ENCODE data around the gene ALK.

Gene ALK

DNA sequence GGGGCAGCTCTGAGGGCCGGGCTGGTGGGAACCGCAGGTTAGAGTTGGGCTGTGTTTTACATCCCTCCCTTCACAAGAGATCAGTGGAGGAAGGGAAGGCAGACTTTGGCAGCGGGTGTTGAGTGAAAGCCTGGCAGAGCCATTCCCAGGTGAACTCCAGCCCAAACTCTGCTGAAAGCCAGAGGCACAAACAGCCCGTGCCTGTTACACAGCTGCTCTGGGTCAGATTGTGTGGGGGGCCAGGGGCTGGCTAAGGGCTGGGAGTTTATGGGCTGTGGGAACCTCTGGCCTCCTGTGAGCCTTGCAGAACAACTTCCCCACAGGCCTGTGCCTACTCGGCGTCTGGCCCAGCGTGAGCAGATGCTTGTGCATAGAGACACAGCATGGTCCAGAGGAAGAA lies 519.4 kb downstream of the ALK start:
- H3K36me3 Mint-ChIP-seq (ENCODE audit: low read depth): no peaks in the 10 kb centered on the region
- no peaks in the 10 kb centered on the region for H3K4me1 Mint-ChIP-seq (ENCODE audit: low read depth)
- H3K4me3 Mint-ChIP-seq: no peak overlapping the region
- peaks cover 2% of the 10 kb centered on the region for H3K27me3 Mint-ChIP-seq (ENCODE audit: low read depth)
- no peaks in the 10 kb centered on the region for H3K9me3 Mint-ChIP-seq
- no peak overlapping the region for H3K27ac Mint-ChIP-seq

DNA sequence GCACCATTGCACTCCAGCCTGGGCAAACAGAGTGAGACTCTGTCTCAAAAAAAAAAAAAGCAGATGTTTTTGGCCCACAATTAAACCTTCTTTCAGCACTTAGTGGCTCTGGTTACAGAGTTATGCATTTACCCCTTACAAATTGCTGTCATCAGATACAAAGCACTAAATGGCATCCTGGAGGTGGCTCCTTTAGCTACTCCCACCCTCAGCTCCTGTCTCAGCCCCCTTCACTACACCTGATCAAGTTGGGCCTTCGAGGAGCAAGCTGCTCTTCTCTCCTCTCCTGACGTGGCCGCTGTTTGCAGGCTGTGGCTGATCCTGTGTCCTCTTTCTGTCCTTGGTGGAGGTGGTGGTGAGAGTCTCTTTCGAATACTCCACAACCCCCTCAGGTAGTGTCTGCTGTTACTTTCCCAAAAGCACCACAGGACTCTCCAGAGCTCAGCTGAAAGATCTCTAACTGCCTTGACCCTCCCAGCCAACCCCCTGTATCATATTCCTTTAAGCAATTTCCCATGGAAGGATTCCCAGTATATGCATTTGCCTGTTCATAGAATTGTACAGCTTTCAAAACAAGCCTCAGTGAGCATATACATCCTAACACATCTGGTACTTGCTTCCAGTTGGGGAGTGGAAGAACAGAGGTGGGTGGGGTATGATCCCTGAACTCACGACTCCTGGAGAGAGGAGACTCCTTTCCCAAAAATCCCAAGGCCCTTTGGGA lies 520.3 kb downstream of the ALK start:
- Mint-ChIP-seq H3K4me3 (no peak overlapping the region), H3K27me3 (ENCODE audit: low read depth) (no peaks in the 10 kb centered on the region), H3K27ac (no peak overlapping the region), H3K36me3 (ENCODE audit: low read depth) (no peaks in the 10 kb centered on the region), H3K9me3 (no peaks in the 10 kb centered on the region), H3K4me1 (ENCODE audit: low read depth) (no peaks in the 10 kb centered on the region)

DNA sequence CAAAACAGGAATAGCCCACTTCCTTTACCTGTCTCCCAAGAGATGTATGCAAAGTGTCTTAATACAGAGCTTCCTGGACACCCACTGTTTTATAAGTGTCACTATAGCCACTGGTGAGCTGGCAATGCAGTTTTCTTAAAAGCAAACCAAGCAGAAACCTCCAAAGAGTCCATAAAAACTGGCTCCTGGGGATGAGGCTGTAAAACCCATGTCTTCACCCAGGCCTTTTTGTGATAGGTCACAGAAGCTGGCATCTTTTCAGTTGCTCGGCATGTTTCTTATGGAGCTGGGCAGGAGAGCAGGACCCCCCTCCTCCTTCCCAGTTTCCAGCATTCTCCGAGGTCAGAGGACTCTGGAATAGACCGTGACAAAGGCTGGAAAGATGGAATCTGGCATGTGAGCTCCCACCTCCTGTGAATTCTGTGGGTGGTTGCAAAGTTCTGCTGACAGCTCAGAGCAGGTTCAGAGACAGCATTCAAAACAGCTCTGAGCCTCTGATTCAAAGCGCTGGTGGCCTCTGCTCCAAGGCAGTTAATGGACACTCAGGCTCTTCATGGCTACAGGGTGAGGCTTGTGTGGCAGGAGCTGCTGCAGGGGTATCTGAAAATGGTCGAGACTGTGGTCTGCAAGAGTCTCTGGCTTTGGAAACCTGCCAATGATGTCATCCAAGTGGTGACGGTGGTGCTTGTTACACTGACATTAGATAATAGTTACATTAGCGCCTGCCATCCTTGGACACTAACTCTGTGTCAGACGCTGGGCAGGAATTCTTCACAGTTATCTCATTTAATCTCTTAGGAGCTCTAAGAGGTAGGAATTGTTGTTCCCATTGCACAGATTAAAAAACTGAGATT lies 522.8 kb downstream of the ALK start:
- no peak overlapping the region for H3K27ac Mint-ChIP-seq

DNA sequence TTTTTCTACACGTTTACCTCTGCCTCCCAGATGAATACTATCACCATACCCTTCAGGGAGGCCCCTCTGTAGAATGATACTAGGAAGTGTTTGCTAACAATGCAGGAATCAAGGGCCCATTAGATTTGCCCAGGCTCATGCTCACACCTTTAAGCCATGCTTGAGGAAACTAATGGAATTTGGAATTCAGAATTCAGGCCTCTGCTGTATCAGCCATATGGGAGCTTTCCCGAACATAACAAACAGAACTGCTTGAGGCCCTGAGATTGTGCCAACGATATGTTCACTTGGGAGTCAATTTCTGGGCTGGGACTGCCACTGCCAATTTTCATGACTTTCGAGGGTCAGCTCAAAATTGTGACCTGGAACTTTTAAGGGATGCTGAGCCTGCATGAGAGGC lies 523.7 kb downstream of the ALK start:
- Mint-ChIP-seq H3K27ac (no peak overlapping the region), H3K4me3 (no peak overlapping the region), H3K9me3 (no peaks in the 10 kb centered on the region), H3K27me3 (ENCODE audit: low read depth) (peaks cover 5% of the 10 kb centered on the region), H3K4me1 (ENCODE audit: low read depth) (no peaks in the 10 kb centered on the region), H3K36me3 (ENCODE audit: low read depth) (no peaks in the 10 kb centered on the region)

More for the DNA sequence above, 522.8 kb downstream of the ALK start:
- Mint-ChIP-seq H3K4me3 (no peak overlapping the region), H3K36me3 (ENCODE audit: low read depth) (no peaks in the 10 kb centered on the region), H3K9me3 (no peaks in the 10 kb centered on the region), H3K27me3 (ENCODE audit: low read depth) (peaks cover 1% of the 10 kb centered on the region), H3K4me1 (ENCODE audit: low read depth) (no peaks in the 10 kb centered on the region)

DNA sequence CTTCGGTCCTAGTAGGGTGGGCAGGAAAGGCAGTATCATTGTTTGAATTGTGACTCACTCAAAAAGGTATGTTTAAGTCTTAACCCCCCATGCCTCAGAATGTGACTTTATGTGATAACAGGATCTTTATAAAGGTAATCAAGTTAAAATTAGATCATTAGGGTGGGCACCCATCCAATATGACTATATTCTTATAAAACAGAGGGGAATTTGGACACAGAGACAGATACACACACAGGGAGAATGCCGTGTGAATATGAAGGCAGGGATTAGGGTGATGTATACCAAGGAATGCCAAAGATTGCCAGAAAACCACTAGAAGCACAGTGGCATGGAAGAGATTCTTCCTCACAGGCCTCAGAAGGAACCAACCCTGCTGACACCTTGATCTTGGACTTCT lies 524.3 kb downstream of the ALK start:
- H3K36me3 Mint-ChIP-seq (ENCODE audit: low read depth): no peaks in the 10 kb centered on the region
- H3K4me3 Mint-ChIP-seq: no peak overlapping the region
- H3K9me3 Mint-ChIP-seq: no peaks in the 10 kb centered on the region
- no peak overlapping the region for H3K27ac Mint-ChIP-seq
- no peaks in the 10 kb centered on the region for H3K4me1 Mint-ChIP-seq (ENCODE audit: low read depth)
- peaks cover 5% of the 10 kb centered on the region for H3K27me3 Mint-ChIP-seq (ENCODE audit: low read depth)

GRCh38 chr2:29394981-29395350 lies 526.4 kb downstream of the ALK start:
- no peaks in the 10 kb centered on the region for H3K9me3 Mint-ChIP-seq
- no peak overlapping the region for H3K4me3 Mint-ChIP-seq
- no peak overlapping the region for H3K27ac Mint-ChIP-seq
- no peaks in the 10 kb centered on the region for H3K36me3 Mint-ChIP-seq (ENCODE audit: low read depth)
- H3K4me1 Mint-ChIP-seq (ENCODE audit: low read depth): no peaks in the 10 kb centered on the region
- peaks cover 8% of the 10 kb centered on the region for H3K27me3 Mint-ChIP-seq (ENCODE audit: low read depth)

GRCh38 chr2:29394311-29394980 lies 526.9 kb downstream of the ALK start:
- Mint-ChIP-seq H3K27ac (no peak overlapping the region), H3K9me3 (no peaks in the 10 kb centered on the region), H3K36me3 (ENCODE audit: low read depth) (no peaks in the 10 kb centered on the region), H3K4me1 (ENCODE audit: low read depth) (no peaks in the 10 kb centered on the region), H3K27me3 (ENCODE audit: low read depth) (peaks cover 9% of the 10 kb centered on the region), H3K4me3 (no peak overlapping the region)

- Mint-ChIP-seq H3K4me1 (ENCODE audit: low read depth) (no peaks in the 10 kb centered on the region), H3K4me3 (no peak overlapping the region), H3K27me3 (ENCODE audit: low read depth) (peaks cover 13% of the 10 kb centered on the region), H3K36me3 (ENCODE audit: low read depth) (no peaks in the 10 kb centered on the region), H3K27ac (no peak overlapping the region), H3K9me3 (no peaks in the 10 kb centered on the region)
Measured at GRCh38 chr2:29393676-29394075, 527.7 kb downstream of the ALK start.

GRCh38 chr2:29392774-29393173 lies 528.6 kb downstream of the ALK start:
- no peaks in the 10 kb centered on the region for H3K9me3 Mint-ChIP-seq
- no peaks in the 10 kb centered on the region for H3K36me3 Mint-ChIP-seq (ENCODE audit: low read depth)
- no peak overlapping the region for H3K4me3 Mint-ChIP-seq
- no peaks in the 10 kb centered on the region for H3K4me1 Mint-ChIP-seq (ENCODE audit: low read depth)
- H3K27ac Mint-ChIP-seq: no peak overlapping the region
- H3K27me3 Mint-ChIP-seq (ENCODE audit: low read depth): peaks cover 18% of the 10 kb centered on the region

- H3K4me3 Mint-ChIP-seq: no peak overlapping the region
- no peaks in the 10 kb centered on the region for H3K9me3 Mint-ChIP-seq
- H3K4me1 Mint-ChIP-seq (ENCODE audit: low read depth): no peaks in the 10 kb centered on the region
- peaks cover 30% of the 10 kb centered on the region for H3K27me3 Mint-ChIP-seq (ENCODE audit: low read depth)
- H3K27ac Mint-ChIP-seq: no peak overlapping the region
- H3K36me3 Mint-ChIP-seq (ENCODE audit: low read depth): no peaks in the 10 kb centered on the region
Measured at GRCh38 chr2:29390136-29390535, 531.2 kb downstream of the ALK start.

GRCh38 chr2:29389686-29390085 lies 531.7 kb downstream of the ALK start:
- Mint-ChIP-seq H3K4me1 (ENCODE audit: low read depth) (no peaks in the 10 kb centered on the region), H3K4me3 (no peak overlapping the region), H3K27ac (no peak overlapping the region), H3K36me3 (ENCODE audit: low read depth) (no peaks in the 10 kb centered on the region), H3K27me3 (ENCODE audit: low read depth) (peaks cover 30% of the 10 kb centered on the region), H3K9me3 (no peaks in the 10 kb centered on the region)

- no peak overlapping the region for H3K4me3 Mint-ChIP-seq
Measured at GRCh38 chr2:29388071-29388470, 533.3 kb downstream of the ALK start.

GRCh38 chr2:29382486-29382885 lies 538.9 kb downstream of the ALK start:
- no peak overlapping the region for H3K27ac Mint-ChIP-seq
- no peaks in the 10 kb centered on the region for H3K9me3 Mint-ChIP-seq
- peaks cover 21% of the 10 kb centered on the region for H3K27me3 Mint-ChIP-seq (ENCODE audit: low read depth)
- H3K4me1 Mint-ChIP-seq (ENCODE audit: low read depth): no peaks in the 10 kb centered on the region
- no peak overlapping the region for H3K4me3 Mint-ChIP-seq
- H3K36me3 Mint-ChIP-seq (ENCODE audit: low read depth): no peaks in the 10 kb centered on the region

More at GRCh38 chr2:29388071-29388470, 533.3 kb downstream of the ALK start:
- Mint-ChIP-seq H3K27ac (no peak overlapping the region), H3K27me3 (ENCODE audit: low read depth) (peaks cover 29% of the 10 kb centered on the region), H3K36me3 (ENCODE audit: low read depth) (no peaks in the 10 kb centered on the region), H3K4me1 (ENCODE audit: low read depth) (no peaks in the 10 kb centered on the region), H3K9me3 (no peaks in the 10 kb centered on the region)

DNA sequence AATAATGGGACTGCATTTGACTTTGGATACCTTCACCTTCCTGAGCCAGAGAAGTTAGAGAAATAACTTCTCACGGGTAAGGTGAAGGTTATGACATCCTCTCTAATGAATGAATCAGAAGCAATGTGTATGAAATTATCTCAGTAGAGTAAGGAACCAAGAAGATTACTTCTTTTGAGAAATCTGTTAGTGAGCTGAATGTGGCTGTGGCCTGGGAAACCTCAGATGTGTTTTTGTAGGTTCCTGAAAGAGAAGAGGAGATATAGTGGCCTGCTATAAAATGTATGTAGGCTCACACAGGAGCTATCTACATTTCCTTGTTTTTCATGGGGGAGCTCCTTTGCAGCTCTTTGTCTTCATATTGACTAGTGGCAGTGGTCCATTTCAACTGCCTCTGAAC lies 543.6 kb downstream of the ALK start:
- no peaks in the 10 kb centered on the region for H3K36me3 Mint-ChIP-seq (ENCODE audit: low read depth)
- no peaks in the 10 kb centered on the region for H3K4me1 Mint-ChIP-seq (ENCODE audit: low read depth)
- peaks cover 12% of the 10 kb centered on the region for H3K27me3 Mint-ChIP-seq (ENCODE audit: low read depth)
- no peaks in the 10 kb centered on the region for H3K9me3 Mint-ChIP-seq
- H3K4me3 Mint-ChIP-seq: no peak overlapping the region
- H3K27ac Mint-ChIP-seq: no peak overlapping the region

DNA sequence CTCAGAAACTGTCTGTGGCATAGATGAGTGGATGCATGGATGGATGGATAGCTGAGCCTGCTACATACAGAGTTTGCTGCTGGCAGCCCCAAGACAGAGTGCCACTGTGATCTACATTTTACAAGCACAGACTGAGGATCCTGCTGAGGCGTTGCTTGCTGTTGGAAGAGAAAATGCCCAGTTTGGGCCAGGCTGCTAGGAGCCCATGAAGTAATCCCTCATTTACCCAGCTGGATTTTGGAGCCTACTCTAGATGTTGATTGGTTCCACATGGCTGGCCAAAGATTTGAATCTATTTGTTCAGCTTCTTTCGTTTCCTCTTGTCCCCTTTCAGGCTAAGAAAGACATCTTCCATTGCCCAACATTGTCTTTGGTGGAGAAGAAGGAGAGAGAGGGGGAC lies 544.8 kb downstream of the ALK start:
- peaks cover 10% of the 10 kb centered on the region for H3K27me3 Mint-ChIP-seq (ENCODE audit: low read depth)
- no peak overlapping the region for H3K4me3 Mint-ChIP-seq
- no peaks in the 10 kb centered on the region for H3K36me3 Mint-ChIP-seq (ENCODE audit: low read depth)
- no peaks in the 10 kb centered on the region for H3K9me3 Mint-ChIP-seq
- H3K27ac Mint-ChIP-seq: no peak overlapping the region
- no peaks in the 10 kb centered on the region for H3K4me1 Mint-ChIP-seq (ENCODE audit: low read depth)
